Brain pericyte (primary cell): ENCODE results near the gene DOCK2.

Experiments
- DNase-seq: peaks from one replicate; pipeline ENCODE4 v3.0.0-alpha.2; 2012; ENCODE audit warnings: low read depth, low spot score

DOCK2 gene

DNA sequence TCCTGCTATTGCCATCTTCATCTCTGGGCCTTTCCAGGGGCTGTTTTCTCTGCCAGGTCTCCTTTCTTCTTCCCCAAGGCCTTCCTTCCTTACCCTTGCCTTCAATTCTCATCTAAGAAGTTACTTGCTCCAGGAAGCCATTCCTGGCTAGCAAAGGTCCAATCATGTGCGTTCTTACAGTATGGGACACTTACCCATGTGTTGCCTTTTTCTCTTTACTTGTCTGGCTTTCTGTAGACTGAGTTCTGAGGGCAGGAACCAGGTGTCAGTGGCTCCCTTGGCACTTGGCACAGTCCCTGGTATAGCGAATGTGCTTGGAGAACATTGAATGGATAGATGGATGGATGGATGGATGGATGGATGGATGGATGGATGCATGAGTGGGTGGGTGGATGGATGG lies 478.9 kb downstream of the DOCK2 start:
- DNase-seq = no peak

DNA sequence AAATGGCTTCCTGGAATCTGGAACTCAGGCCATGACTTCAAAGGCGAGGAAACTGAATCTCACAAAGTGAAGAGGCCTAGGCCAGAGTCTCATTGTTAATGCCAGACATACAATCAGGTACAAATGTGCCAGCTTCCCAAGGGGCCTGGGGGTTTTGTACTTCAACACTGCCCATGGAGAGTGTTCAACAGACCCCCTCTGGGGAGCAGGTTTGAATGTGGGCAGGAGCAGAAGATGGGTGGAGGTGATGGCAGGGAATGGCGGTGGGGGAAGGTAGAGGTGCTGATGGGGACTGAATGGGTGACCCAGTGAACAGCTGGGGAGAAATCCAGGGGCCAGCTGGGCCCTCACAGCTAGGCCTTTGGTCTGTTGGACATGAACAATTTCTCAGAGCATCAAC lies 480.7 kb downstream of the DOCK2 start:
- DNase-seq = no peak

DNA sequence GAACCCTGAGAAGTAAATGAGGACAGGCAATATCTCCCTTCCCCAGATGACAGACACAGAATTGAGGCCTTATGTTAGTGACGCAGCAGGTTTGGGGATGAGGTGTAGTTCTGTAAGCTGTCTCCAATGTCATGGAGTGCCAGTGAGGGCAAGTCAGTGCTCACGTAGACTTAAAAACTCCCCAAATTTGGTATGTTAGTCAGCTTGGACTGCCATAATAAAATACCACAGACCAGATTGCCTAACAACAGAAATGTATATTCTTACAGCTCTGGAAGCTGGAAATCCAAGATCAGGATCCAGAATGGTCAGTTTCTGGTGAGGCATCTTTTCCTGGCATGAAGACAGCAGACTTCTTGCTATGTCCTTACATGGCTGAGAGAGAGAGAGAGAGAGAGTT lies 483.5 kb downstream of the DOCK2 start:
- no peak for DNase-seq

DNA sequence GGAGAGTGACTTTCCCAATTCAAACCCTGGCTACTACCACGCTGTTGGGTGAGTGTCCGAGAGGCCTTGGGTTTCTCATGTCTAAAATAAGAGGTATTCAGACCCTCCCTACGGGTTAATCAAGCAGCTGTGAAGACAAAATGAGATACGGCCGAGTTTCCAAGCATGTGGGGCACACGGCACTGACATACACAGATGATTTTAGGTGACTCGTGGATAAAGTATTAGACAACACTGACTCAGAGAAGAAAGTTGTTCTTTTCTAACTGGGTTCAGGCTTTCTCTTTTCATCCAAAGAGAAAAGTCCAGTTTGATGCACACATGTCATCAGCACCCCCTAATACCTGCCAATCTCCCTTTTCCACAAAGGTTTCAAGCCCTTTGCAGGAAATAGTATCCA lies 484.2 kb downstream of the DOCK2 start:
- DNase-seq = no peak

DNA sequence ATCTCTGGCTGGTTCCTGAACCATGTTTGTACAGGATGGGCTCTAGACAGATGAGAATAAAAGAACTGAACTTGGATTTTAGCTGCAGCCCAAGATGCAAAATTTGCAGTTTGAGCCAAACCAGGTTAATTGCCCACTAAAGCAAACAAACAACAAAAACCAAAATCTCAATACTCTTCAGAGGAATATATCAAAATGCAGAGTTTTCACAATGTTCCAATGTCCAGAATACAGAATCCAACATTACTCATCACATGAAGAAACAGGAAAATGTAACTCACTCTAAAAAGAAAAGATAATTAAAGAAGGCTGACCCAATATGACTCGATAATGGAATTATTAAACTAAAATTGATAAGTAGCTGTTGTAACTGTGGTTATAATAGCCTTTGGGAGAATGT lies 489.0 kb downstream of the DOCK2 start:
- no peak for DNase-seq

DNA sequence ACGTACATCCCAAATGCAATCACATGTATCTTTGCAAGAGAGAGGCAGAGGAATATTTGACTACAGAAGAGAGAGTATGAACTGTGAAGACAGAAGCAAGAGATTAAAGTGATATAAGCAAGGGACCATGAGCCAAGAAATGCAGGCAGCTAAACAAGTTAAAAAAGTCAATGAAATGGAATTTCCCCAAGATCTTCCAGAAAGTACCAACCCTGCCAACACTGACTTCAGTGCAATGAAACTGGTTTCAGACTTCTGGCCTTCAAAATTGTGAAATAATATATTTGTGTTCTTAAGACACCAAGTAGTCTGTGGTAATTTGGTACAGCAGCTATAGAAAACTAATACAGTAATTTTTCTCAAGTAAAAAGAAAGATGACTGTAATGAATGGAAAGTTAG lies 489.6 kb downstream of the DOCK2 start:
- no peak for DNase-seq

DNA sequence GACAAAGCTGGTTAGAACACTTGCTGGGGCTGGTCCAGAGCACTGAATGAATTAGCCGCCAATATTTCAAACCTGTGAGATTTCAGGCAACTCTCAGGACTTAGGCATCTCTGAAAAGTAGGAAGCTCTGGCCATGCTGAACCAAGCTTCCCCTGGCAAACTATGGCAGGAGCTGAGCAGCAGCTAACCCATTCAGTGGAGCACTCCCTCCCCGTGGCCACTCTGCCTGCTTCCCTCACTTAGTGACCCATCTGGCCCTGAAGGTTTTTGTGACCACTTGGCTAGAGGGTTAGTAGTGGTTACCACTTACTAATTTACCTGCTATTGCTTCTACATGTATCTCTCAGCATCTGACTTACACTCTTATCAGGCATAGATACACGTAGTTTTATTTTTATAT lies 494.2 kb downstream of the DOCK2 start:
- no peak for DNase-seq

DNA sequence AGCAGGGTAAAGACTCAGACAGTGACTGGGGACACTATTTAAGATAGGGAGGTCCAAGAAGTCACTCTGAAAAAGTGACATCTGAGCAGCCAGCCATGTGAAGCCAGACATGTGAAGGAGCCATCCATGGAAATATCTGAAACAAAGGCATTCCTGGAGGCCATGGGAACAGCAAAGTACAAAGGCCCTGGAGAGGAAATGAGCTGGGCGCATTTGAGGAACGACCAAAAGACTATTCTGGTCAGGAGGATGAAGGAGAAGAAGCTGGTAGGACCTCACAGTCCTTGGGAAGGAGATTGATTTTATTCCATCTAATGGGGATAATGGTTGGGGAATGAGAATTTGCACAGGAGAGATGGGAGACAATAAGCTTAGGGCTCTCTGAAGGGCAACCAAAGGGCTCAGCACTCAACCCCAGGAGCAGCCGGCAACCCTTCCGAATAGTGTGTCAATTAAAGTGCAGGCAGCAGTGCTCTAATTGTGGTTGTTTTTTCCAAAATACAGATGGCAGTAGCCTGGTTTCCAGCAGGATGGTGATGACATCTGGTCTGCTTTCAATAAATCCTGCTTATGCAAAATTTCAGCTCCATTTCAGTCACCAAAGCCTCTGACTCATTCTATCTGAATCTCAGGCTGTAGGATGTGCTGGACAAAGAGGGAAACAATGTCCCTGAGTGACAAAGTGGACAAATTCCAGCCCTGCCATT lies 495.3 kb downstream of the DOCK2 start:
- DNase-seq = no peak
